K562 (cell line): ENCODE results near the gene PDPK1. TPM values are rescaled to one million over a fixed set of nuclear protein-coding genes. Genes with fewer than 3 reads are reported as not detected.
A peak's percentile ranks its signal among the peaks of the same experiment; 100 is the strongest.

Source experiments
- ATF4 ChIP-seq: fragments of 450-650 bp; formaldehyde crosslinking; IDR thresholded peaks from 2 replicates; pipeline ENCODE4 v1.4.0; 2022; ENCODE audit warnings: mild to moderate bottlenecking, moderate library complexity
- BACH1 ChIP-seq: fragments of 200-800 bp; sonication (Bioruptor generic); IDR thresholded peaks from 2 replicates; pipeline ENCODE4 v1.6.1; 2016; ENCODE audit warnings: missing genetic modification characterization, missing compliant biosample characterization
- CEBPZ ChIP-seq: fragments of 150-350 bp; IDR thresholded peaks from 2 replicates; pipeline ENCODE4 v1.6.1; 2014; ENCODE audit warnings: low read depth, mild to moderate bottlenecking, low read length, borderline replicate concordance
- ETS2 ChIP-seq: IDR thresholded peaks from 2 replicates; pipeline ENCODE4 v1.6.1; 2016; ENCODE audit warnings: borderline replicate concordance, missing genetic modification characterization, mild to moderate bottlenecking, moderate library complexity, missing compliant biosample characterization; ENCODE audit not compliant: poor library complexity, severe bottlenecking
- ILK ChIP-seq: fragments of 450-650 bp; IDR thresholded peaks from 2 replicates; pipeline ENCODE4 v1.6.1; 2016; ENCODE audit warnings: missing genetic modification characterization, low read depth, mild to moderate bottlenecking, missing compliant biosample characterization, moderate library complexity, borderline replicate concordance
- MITF ChIP-seq: IDR thresholded peaks from 2 replicates; pipeline ENCODE4 v1.6.1; 2014; ENCODE audit warnings: antibody characterized with exemption
- PHTF2 ChIP-seq: fragments of 250-450 bp; sonication (Bioruptor Pico); IDR thresholded peaks from 2 replicates; pipeline ENCODE4 v1.5.0; 2021; ENCODE audit warnings: mild to moderate bottlenecking
- PTTG1 ChIP-seq: fragments of 450-650 bp; IDR thresholded peaks from 2 replicates; pipeline ENCODE4 v1.6.1; 2016; ENCODE audit warnings: low read depth, mild to moderate bottlenecking, missing genetic modification characterization, missing compliant biosample characterization
- SAFB ChIP-seq: fragments of 200-400 bp; formaldehyde crosslinking; IDR thresholded peaks from 2 replicates; pipeline ENCODE4 v1.6.1; 2017; ENCODE audit warnings: low read depth, low read length, borderline replicate concordance
- TARDBP ChIP-seq: fragments of 450-650 bp; IDR thresholded peaks from 2 replicates; pipeline ENCODE4 v1.6.1; 2016
- THRAP3 ChIP-seq: fragments of 450-650 bp; IDR thresholded peaks from 2 replicates; pipeline ENCODE4 v1.6.1; 2016; ENCODE audit warnings: mild to moderate bottlenecking, inconsistent platforms, borderline replicate concordance
- TSHZ1 ChIP-seq: fragments of 250-450 bp; sonication (Bioruptor Pico); IDR thresholded peaks from 2 replicates; pipeline ENCODE4 v1.4.0; 2020; ENCODE audit warnings: mild to moderate bottlenecking, moderate library complexity
- YY1 ChIP-seq, 3 experiments: IDR thresholded peaks; 2 replicates each; pipeline ENCODE4 v1.6.1; 2011; ENCODE audit warnings: low read length in 2 of 3, mild to moderate bottlenecking in 2 of 3, moderate library complexity in 2 of 3, borderline replicate concordance in 1 of 3, control low read depth in 1 of 3, low read depth in 1 of 3; ENCODE audit not compliant: insufficient read depth in 3 of 3, insufficient replicate concordance in 2 of 3, control insufficient read depth in 1 of 3, insufficient read length in 1 of 3; ENCODE audit errors: extremely low read depth in 1 of 3
- ZNF282 ChIP-seq: sonication (generic); formaldehyde crosslinking; IDR thresholded peaks from 2 replicates; pipeline ENCODE4 v1.8.1; 2023; ENCODE audit warnings: missing genetic modification reagents
- ZNF384 ChIP-seq: IDR thresholded peaks from 2 replicates; pipeline ENCODE4 v1.6.1; 2012; ENCODE audit warnings: low read depth, low read length, improper control_type of control experiment
- ZNF551 ChIP-seq: fragments of 250-450 bp; sonication (Bioruptor Pico); IDR thresholded peaks from 2 replicates; pipeline ENCODE4 v1.5.0; 2021; ENCODE audit warnings: mild to moderate bottlenecking, moderate library complexity
- ZNF589 ChIP-seq: fragments of 200-800 bp; sonication (Bioruptor generic); IDR thresholded peaks from 2 replicates; pipeline ENCODE4 v1.6.1; 2016; ENCODE audit warnings: low read depth, missing genetic modification characterization, missing compliant biosample characterization
- polyA plus RNA-seq, 8 experiments: library from polyadenylated mRNA; depleted of rRNA in 4 of 8; stranded (reverse) in 5 of 8; unstranded in 3 of 8; fragments of >200 nt; fragmentation: Nextera tagmentation in 2 of 8; fragmentation: Illumina TruSeq in 1 of 8; extraction: Ambion mirVana in 2 of 8; extraction: Trizol in 1 of 8; gene quantifications; 2 replicates each; pipeline versions ENCODE4 v1.2.1 to v1.2.3, GENCODE V29; 2011 to 2014; ENCODE audit warnings: inconsistent platforms in 1 of 8, missing spikeins in 1 of 8
- total RNA-seq, 7 experiments: library from RNA; depleted of rRNA in 6 of 7; stranded (reverse); fragments of >200 nt in 6 of 7; fragmentation: Illumina TruSeq in 2 of 7; extraction: Trizol in 2 of 7; gene quantifications; 2 replicates each; pipeline versions ENCODE4 v1.2.1 to v1.2.3, GENCODE V29; 2011 to 2021; ENCODE audit warnings: low replicate concordance in 1 of 7

Gene PDPK1
- total and polyA plus RNA-seq, 9 of the 15 experiments (the other 6 are each of a cell fraction or from before 2014, with no cell fraction given), result 4.0 to 37.2 (median 18.7) TPM

GRCh38 chr16:2511996-2512734, 25.7 kb upstream of the PDPK1 start (continued):
- TF ChIP-seq ETS2 (tag) (no peak), PTTG1 (no peak), BACH1 (tag) (no peak), ZNF282 (CRISPR knock-in tag) (0 out of 2 replicates have a peak, but pooled peaks have one; percentile 0), ZNF384 (no peak), ILK (tag) (no peak), ZNF551 (CRISPR knock-in tag) (no peak), TSHZ1 (CRISPR knock-in tag) (no peak), SAFB (no peak), PHTF2 (no peak), ATF4 (CRISPR knock-in tag) (no peak), THRAP3 (no peak), YY1 (IDR thresholded peaks at IDR 0.05; ENCODE audit: borderline replicate concordance in 1 of 3, control insufficient read depth in 1 of 3, extremely low read depth in 1 of 3, insufficient read depth in 3 of 3, insufficient read length in 1 of 3, insufficient replicate concordance in 2 of 3, low read depth in 1 of 3, low read length in 2 of 3) (peak in 1 of 3 experiments; percentile 33), CEBPZ (no peak), TARDBP (no peak), MITF (no peak), ZNF589 (CRISPR knock-in tag) (0 out of 2 replicates have a peak, but pooled peaks have one; percentile 5)
